ENCODE data around the gene ZNF483. TPM values are rescaled to one million over a fixed set of nuclear protein-coding genes. Genes with fewer than 3 reads are reported as not detected.

ZNF483 gene
- polyA plus RNA-seq, 3 donors, result not detected

DNA sequence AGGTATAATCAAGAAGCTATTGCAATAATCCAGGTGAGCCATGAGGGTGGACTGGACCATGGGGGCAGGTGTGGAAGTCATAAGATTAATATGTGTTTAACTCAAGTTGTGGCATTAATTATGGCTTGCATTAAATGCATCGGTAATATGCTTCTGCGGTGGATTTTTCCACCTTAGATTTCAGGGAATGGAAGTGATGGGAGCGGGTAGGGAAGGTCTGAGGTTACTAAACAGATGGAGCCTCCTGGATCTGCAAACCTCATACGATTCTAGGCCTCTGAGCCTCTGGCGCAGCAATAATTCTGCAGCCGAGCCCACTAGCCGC is 286 bp upstream of the ZNF483 start:
- peak overlapping the region; percentile 86 for H2AFZ ChIP-seq (ENCODE audit: insufficient read depth, low read depth, low read length, poor library complexity, severe bottlenecking)

DNA sequence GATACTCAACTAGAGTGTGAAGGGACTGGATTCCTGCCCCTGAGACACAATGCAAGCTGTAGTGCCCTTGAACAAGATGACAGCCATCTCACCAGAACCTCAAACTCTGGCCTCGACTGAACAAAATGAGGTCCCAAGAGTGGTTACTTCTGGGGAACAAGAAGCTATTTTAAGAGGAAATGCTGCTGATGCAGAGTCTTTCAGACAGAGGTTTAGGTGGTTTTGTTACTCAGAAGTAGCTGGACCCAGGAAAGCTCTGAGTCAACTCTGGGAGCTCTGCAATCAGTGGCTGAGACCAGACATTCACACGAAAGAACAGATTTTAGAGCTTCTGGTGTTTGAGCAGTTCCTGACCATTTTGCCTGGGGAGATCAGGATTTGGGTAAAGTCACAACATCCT is 2.4 kb downstream of the ZNF483 start:
- peaks cover 7 to 36% (median 21%) of the 10 kb centered on the region in 7 donors for H3K9me3 Mint-ChIP-seq
- no peaks in the 10 kb centered on the region for H3K79me2 ChIP-seq (ENCODE audit: insufficient read depth, low read length)
- H3K27me3 ChIP-seq (ENCODE audit: control insufficient read depth in 2 of 2, insufficient read depth in 2 of 2, low read length in 2 of 2), result peaks cover 12 to 31% of the 10 kb centered on the region in 2 donors
- H3K36me3 ChIP-seq (replicated peaks in 1 of 2; ENCODE audit: control insufficient read depth in 1 of 2, insufficient read depth in 2 of 2, low read length in 2 of 2), result no peaks in the 10 kb centered on the region
- peaks cover 17% of the 10 kb centered on the region for H3K4me1 Mint-ChIP-seq
- no peak overlapping the region for H3K9ac ChIP-seq (ENCODE audit: insufficient read depth, low read length, poor library complexity, severe bottlenecking)
- no peaks in the 10 kb centered on the region for H3K36me3 Mint-ChIP-seq
- H3K4me3 ChIP-seq (replicated peaks in 1 of 3; ENCODE audit: low read depth in 2 of 3, low read length in 3 of 3), result no peak overlapping the region
- TF ChIP-seq, protein P1, sequence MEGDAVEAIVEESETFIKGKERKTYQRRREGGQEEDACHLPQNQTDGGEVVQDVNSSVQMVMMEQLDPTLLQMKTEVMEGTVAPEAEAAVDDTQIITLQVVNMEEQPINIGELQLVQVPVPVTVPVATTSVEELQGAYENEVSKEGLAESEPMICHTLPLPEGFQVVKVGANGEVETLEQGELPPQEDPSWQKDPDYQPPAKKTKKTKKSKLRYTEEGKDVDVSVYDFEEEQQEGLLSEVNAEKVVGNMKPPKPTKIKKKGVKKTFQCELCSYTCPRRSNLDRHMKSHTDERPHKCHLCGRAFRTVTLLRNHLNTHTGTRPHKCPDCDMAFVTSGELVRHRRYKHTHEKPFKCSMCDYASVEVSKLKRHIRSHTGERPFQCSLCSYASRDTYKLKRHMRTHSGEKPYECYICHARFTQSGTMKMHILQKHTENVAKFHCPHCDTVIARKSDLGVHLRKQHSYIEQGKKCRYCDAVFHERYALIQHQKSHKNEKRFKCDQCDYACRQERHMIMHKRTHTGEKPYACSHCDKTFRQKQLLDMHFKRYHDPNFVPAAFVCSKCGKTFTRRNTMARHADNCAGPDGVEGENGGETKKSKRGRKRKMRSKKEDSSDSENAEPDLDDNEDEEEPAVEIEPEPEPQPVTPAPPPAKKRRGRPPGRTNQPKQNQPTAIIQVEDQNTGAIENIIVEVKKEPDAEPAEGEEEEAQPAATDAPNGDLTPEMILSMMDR (IDR thresholded peaks at IDR 0.05), result no peak
- H3K4me2 ChIP-seq (replicated peaks; ENCODE audit: extremely low read depth, low read length, poor library complexity, severe bottlenecking), result no peak overlapping the region
- H3K27ac Mint-ChIP-seq, result no peak overlapping the region
- no peak overlapping the region for H2AFZ ChIP-seq (ENCODE audit: insufficient read depth, low read depth, low read length, poor library complexity, severe bottlenecking)
- H3K27me3 Mint-ChIP-seq (ENCODE audit: low read depth in 3 of 3), result peaks cover 29 to 38% (median 31%) of the 10 kb centered on the region in 3 donors
- peaks cover 3 to 24% of the 10 kb centered on the region in 2 donors for H3K9me3 ChIP-seq (replicated peaks in 1 of 2; ENCODE audit: control insufficient read depth in 1 of 2, insufficient read depth in 1 of 2, low read length in 2 of 2)
- H3K4me3 Mint-ChIP-seq, result no peak overlapping the region
- WGBS (ENCODE audit: insufficient coverage), result 80% methylated on average over 1 of the region's 2 CpGs
- H3K4me1 ChIP-seq (ENCODE audit: control insufficient read depth in 1 of 2, insufficient read depth in 2 of 2, low read length in 2 of 2), result peaks cover 11 to 14% of the 10 kb centered on the region in 2 donors
- no peak overlapping the region for H3K27ac ChIP-seq (ENCODE audit: low read depth in 1 of 2, low read length in 2 of 2)
- intact Hi-C loops (cut with micrococcal nuclease), result no loop called here
- no peak for DNase-seq
- H4K20me1 ChIP-seq (ENCODE audit: insufficient read depth, low read length), result no peaks in the 10 kb centered on the region

More for the DNA sequence above, 286 bp upstream of the ZNF483 start:
- Histone ChIP-seq H3K79me2 (ENCODE audit: insufficient read depth, low read length) (no peaks in the 10 kb centered on the region), H3K4me1 (ENCODE audit: control insufficient read depth in 1 of 2, insufficient read depth in 2 of 2, low read length in 2 of 2) (peaks cover 11 to 14% of the 10 kb centered on the region in 2 donors), H3K36me3 (replicated peaks in 1 of 2; ENCODE audit: control insufficient read depth in 1 of 2, insufficient read depth in 2 of 2, low read length in 2 of 2) (no peaks in the 10 kb centered on the region), H3K9ac (ENCODE audit: insufficient read depth, low read length, poor library complexity, severe bottlenecking) (peak overlapping the region; percentile 40), H3K4me3 (replicated peaks in 1 of 3; ENCODE audit: low read depth in 2 of 3, low read length in 3 of 3) (peak overlapping the region; percentile 16 to 76 (median 32)), H4K20me1 (ENCODE audit: insufficient read depth, low read length) (no peaks in the 10 kb centered on the region), H3K9me3 (replicated peaks in 1 of 2; ENCODE audit: control insufficient read depth in 1 of 2, insufficient read depth in 1 of 2, low read length in 2 of 2) (peaks cover 0 to 11% of the 10 kb centered on the region in 2 donors), H3K27ac (ENCODE audit: low read depth in 1 of 2, low read length in 2 of 2) (no peak overlapping the region), H3K27me3 (ENCODE audit: control insufficient read depth in 2 of 2, insufficient read depth in 2 of 2, low read length in 2 of 2) (peaks cover 12 to 31% of the 10 kb centered on the region in 2 donors), H3K4me2 (replicated peaks; ENCODE audit: extremely low read depth, low read length, poor library complexity, severe bottlenecking) (peak overlapping the region; percentile 81)
- 36% methylated on average over 7 of the region's 7 CpGs for WGBS (ENCODE audit: insufficient coverage)
- Mint-ChIP-seq H3K27ac (no peak overlapping the region), H3K4me3 (peak overlapping the region; percentile 79 to 92), H3K27me3 (ENCODE audit: low read depth in 3 of 3) (peaks cover 26 to 38% (median 29%) of the 10 kb centered on the region in 3 donors), H3K4me1 (peaks cover 17% of the 10 kb centered on the region), H3K9me3 (peaks cover 10 to 45% (median 23%) of the 10 kb centered on the region in 7 donors), H3K36me3 (no peaks in the 10 kb centered on the region)
- intact Hi-C loops (cut with micrococcal nuclease), result no loop called here
- TF ChIP-seq, protein P1 (IDR thresholded peaks at IDR 0.05), result no peak
- DNase-seq, result no peak
